ENCODE measurements around the gene TMEM115. TPM values are rescaled to one million over a fixed set of nuclear protein-coding genes. Genes with fewer than 3 reads are reported as not detected.
A peak's percentile ranks its signal among the peaks of the same experiment; 100 is the strongest.

Gene TMEM115
- total RNA-seq, 1 donor from 2014 or later, result 19.7 TPM

DNA sequence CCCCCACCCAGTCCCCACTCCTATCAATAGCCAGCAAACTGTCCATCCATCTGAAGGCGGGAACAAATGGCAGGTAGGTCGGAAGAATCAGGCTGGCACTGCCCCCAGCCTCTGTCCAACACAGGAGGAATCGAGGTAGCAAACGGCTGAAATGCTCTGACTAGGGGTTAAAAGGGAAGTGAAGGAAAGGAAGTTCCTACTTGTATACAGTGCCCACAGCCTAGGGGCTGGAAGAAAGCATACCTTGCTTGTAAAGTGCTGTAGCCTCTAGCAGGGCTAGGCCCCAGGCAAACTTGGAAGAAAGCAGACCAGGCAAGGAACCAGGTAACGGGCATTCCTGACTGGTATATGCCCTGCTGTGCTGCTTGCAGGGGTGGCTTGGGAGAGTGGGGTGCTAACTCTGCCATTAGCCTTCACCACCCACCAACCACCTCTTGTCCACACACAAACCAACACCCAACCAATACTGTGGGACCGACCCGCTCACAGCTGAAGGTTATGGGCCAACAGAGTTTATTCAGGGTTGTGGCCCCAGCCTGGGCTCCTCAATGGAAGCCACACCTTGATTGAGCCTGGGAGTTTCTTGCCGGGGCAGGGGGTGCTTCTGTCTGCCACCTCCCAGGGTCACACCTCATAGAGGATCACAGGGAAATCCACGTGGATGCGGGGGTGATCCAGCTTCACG lies 33.7 kb downstream of the TMEM115 start:
- TF ChIP-seq, protein P1, sequence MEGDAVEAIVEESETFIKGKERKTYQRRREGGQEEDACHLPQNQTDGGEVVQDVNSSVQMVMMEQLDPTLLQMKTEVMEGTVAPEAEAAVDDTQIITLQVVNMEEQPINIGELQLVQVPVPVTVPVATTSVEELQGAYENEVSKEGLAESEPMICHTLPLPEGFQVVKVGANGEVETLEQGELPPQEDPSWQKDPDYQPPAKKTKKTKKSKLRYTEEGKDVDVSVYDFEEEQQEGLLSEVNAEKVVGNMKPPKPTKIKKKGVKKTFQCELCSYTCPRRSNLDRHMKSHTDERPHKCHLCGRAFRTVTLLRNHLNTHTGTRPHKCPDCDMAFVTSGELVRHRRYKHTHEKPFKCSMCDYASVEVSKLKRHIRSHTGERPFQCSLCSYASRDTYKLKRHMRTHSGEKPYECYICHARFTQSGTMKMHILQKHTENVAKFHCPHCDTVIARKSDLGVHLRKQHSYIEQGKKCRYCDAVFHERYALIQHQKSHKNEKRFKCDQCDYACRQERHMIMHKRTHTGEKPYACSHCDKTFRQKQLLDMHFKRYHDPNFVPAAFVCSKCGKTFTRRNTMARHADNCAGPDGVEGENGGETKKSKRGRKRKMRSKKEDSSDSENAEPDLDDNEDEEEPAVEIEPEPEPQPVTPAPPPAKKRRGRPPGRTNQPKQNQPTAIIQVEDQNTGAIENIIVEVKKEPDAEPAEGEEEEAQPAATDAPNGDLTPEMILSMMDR (IDR thresholded peaks at IDR 0.05; ENCODE audit: insufficient read depth, low read length, severe bottlenecking), result no peak
- Histone ChIP-seq H3K27me3 (ENCODE audit: control insufficient read depth, insufficient read depth, low read length) (no peaks in the 10 kb centered on the region), H3K36me3 (ENCODE audit: control insufficient read depth, insufficient read depth, low read length) (peaks cover 15% of the 10 kb centered on the region), H3K4me3 (ENCODE audit: low read depth, low read length) (no peak overlapping the region)
- DNase-seq (ENCODE audit: low read depth) (no peak), FAIRE-seq (no peak)

DNA sequence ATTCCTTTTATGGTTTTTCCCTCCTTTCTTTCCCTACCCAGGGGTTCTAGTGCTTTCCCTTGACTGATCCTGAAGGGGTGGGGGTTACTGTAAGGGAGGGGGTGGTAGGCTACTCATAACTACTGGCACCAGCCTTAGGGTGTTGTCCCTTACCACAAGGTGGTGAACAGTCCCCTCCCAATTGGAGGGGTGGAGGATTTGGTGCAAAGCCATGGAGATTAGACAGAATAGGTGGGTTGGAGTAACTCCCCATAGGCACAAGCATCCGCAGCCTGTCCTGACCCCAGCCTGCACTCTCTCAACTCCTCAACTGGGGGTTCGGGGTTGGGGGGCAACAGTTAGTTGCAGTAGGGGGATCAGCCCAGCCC lies 34.2 kb downstream of the TMEM115 start:
- peaks cover 10% of the 10 kb centered on the region for H3K36me3 ChIP-seq (ENCODE audit: control insufficient read depth, insufficient read depth, low read length)
- FAIRE-seq, result no peak
- TF ChIP-seq, protein P1 (IDR thresholded peaks at IDR 0.05; ENCODE audit: insufficient read depth, low read length, severe bottlenecking), result no peak
- H3K4me3 ChIP-seq (ENCODE audit: low read depth, low read length), result no peak overlapping the region
- H3K27me3 ChIP-seq (ENCODE audit: control insufficient read depth, insufficient read depth, low read length), result no peaks in the 10 kb centered on the region
- no peak for DNase-seq (ENCODE audit: low read depth)

DNA sequence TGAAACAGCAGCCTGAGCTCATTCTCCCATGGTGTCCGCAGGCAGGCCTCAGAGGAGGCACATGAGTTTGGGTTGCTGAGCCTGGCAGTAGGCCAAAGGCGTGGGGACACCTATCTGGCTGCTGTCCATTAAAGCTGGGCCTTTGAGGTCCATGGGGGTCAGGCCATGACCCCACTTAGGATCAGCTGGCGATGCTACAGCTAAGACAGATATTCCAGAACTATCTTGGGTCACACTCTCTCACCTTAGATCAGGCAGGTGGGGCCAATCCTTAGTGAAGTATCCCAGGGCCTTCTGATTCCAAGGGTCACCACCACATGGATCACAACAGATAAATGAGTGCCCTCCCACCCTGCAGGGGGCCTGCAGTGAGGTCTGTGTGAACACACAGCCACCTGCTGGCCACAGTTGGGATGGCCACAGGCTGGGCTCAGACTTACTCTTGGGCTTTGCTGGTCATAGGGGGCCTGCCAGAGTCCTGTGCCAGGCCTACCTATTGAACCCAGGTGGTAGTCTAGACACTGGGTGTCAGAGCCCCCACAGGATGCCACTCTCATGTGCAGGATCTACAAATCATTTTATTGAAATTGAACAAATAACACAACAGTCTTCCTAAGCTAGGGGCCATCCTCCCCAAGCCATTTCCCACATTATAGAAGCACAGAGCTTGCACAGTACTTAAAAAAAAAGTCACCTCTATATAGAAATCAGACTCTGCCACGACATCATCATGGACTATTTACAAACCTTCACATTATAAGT lies 34.8 kb downstream of the TMEM115 start:
- DNase-seq (ENCODE audit: low read depth) (peak; percentile 49), FAIRE-seq (no peak)
- Histone ChIP-seq H3K4me3 (ENCODE audit: low read depth, low read length) (no peak overlapping the region), H3K36me3 (ENCODE audit: control insufficient read depth, insufficient read depth, low read length) (peaks cover 12% of the 10 kb centered on the region), H3K27me3 (ENCODE audit: control insufficient read depth, insufficient read depth, low read length) (no peaks in the 10 kb centered on the region)
- TF ChIP-seq, protein P1 (IDR thresholded peaks at IDR 0.05; ENCODE audit: insufficient read depth, low read length, severe bottlenecking), result peak; percentile 87

DNA sequence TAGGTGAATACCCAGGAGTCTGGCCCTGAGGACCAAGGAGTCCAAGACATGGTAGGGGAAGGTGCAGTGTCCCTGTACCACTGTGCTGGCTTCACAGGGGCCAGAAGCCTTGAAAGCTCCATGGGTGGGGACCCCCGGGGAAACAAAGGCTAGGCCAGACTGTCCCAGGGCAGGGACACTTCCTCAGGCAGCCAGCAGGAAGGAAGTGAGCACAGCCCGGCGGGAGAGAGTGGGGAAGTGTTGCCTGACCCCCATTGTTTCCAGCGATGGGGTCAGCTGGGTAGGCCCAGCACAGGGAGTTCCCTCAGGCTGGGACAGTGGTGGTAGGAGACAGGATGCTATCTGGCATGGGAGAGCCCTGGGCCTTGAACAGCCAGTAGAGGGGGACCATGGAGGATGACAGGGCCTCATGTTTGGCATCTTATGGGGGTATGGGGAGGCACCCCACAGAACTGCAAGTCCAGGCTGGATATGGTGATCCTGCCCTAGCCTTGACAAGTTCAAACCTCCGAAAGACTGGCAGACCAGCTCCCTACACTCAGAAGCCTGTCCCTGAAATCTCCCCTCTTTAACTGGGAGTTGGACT lies 35.6 kb downstream of the TMEM115 start:
- FAIRE-seq (no peak), DNase-seq (ENCODE audit: low read depth) (no peak)
- TF ChIP-seq, protein P1 (IDR thresholded peaks at IDR 0.05; ENCODE audit: insufficient read depth, low read length, severe bottlenecking), result no peak
- no peaks in the 10 kb centered on the region for H3K27me3 ChIP-seq (ENCODE audit: control insufficient read depth, insufficient read depth, low read length)
- no peak overlapping the region for H3K4me3 ChIP-seq (ENCODE audit: low read depth, low read length)
- peaks cover 18% of the 10 kb centered on the region for H3K36me3 ChIP-seq (ENCODE audit: control insufficient read depth, insufficient read depth, low read length)

DNA sequence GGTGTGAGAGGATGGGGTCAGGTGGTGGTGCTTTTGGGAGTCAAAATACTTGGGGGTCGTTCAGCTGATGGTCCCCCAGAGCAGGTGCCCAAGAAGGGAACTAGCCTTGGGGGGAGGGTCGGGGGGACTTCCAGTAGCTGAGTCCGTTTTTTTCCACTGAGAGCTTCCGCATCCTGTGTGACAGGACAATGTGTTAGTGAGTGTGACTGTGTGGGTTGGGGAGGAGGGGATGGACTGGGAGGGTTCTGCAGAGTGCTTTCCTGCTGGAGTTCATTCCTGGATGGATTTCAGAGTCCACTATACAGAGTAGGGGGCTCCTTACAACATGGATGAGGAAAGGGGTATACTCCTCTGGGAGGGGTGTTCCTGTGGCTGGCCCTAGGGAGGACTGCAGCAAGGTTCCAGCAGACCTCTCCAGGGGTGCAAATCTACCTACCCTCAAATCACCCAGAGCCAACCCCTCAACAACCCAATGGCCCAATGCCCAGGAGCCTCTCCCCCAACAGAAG lies 36.2 kb downstream of the TMEM115 start:
- FAIRE-seq, result no peak
- TF ChIP-seq, protein P1 (IDR thresholded peaks at IDR 0.05; ENCODE audit: insufficient read depth, low read length, severe bottlenecking), result no peak
- DNase-seq (ENCODE audit: low read depth), result no peak
- no peaks in the 10 kb centered on the region for H3K27me3 ChIP-seq (ENCODE audit: control insufficient read depth, insufficient read depth, low read length)
- H3K36me3 ChIP-seq (ENCODE audit: control insufficient read depth, insufficient read depth, low read length), result peaks cover 22% of the 10 kb centered on the region
- H3K4me3 ChIP-seq (ENCODE audit: low read depth, low read length), result no peak overlapping the region
